Activated effector memory CD4-positive, alpha-beta T cell treated with anti-CD3 and anti-CD28 coated beads, Interleukin-2, amount 50 U/mL, for 16 hours (primary cell): ENCODE results near the gene ADGRG2.
"Not testable (repeated sequence)": the region's sequence is repeated elsewhere in the genome, so short reads cannot be mapped to it uniquely, and the experiment has no call there.

Experiments
- DNase-seq: peaks from one replicate; pipeline ENCODE4 v3.0.0-alpha.2; 2020

ADGRG2 gene

GRCh38 chrX:19072372-19072771 is 49.9 kb downstream of the ADGRG2 start:
- DNase-seq: no peak

- DNase-seq: no peak
These were observed 51.7 kb downstream of the ADGRG2 start for GRCh38 chrX:19070555-19070994.

- not testable (repeated sequence) for DNase-seq
These were observed 55.3 kb downstream of the ADGRG2 start for GRCh38 chrX:19066987-19067386.

- no peak for DNase-seq
These were observed 56.7 kb downstream of the ADGRG2 start for GRCh38 chrX:19065535-19065934.

GRCh38 chrX:19064175-19064574 is 58.1 kb downstream of the ADGRG2 start:
- DNase-seq: no peak

GRCh38 chrX:19063030-19063429 is 59.2 kb downstream of the ADGRG2 start:
- no peak for DNase-seq

- DNase-seq: no peak
These were observed 63.2 kb downstream of the ADGRG2 start for GRCh38 chrX:19059067-19059466.

GRCh38 chrX:19057856-19058255 is 64.4 kb downstream of the ADGRG2 start:
- no peak for DNase-seq

- no peak for DNase-seq
These were observed 73.2 kb downstream of the ADGRG2 start for GRCh38 chrX:19049110-19049509.

- DNase-seq: no peak
These were observed 75.7 kb downstream of the ADGRG2 start for GRCh38 chrX:19046343-19047215.

GRCh38 chrX:19040373-19040772 is 81.9 kb downstream of the ADGRG2 start:
- no peak for DNase-seq

GRCh38 chrX:19034025-19034424 is 88.2 kb downstream of the ADGRG2 start:
- DNase-seq: no peak

- DNase-seq: no peak
These were observed 91.5 kb downstream of the ADGRG2 start for GRCh38 chrX:19030805-19031204.

- no peak for DNase-seq
These were observed 93.7 kb downstream of the ADGRG2 start for GRCh38 chrX:19028560-19028959.

GRCh38 chrX:19024366-19024765 is 97.9 kb downstream of the ADGRG2 start:
- no peak for DNase-seq

GRCh38 chrX:19019996-19020395 is 102.3 kb downstream of the ADGRG2 start:
- DNase-seq: no peak

- no peak for DNase-seq
These were observed 105.0 kb downstream of the ADGRG2 start for GRCh38 chrX:19017271-19017670.

GRCh38 chrX:19016614-19017013 is 105.7 kb downstream of the ADGRG2 start:
- not testable (repeated sequence) for DNase-seq

- DNase-seq: no peak
These were observed 114.4 kb downstream of the ADGRG2 start for GRCh38 chrX:19007868-19008267.

- no peak for DNase-seq
These were observed 115.3 kb downstream of the ADGRG2 start for GRCh38 chrX:19007011-19007410.

GRCh38 chrX:19005909-19006308 is 116.4 kb downstream of the ADGRG2 start:
- DNase-seq: no peak

GRCh38 chrX:19003756-19004155 is 118.5 kb downstream of the ADGRG2 start:
- DNase-seq: no peak

- no peak for DNase-seq
These were observed 123.6 kb downstream of the ADGRG2 start for GRCh38 chrX:18998653-18999052.

- no peak for DNase-seq
These were observed 124.4 kb downstream of the ADGRG2 start for GRCh38 chrX:18997916-18998315.

GRCh38 chrX:18996536-18996935 is 125.7 kb downstream of the ADGRG2 start:
- DNase-seq: no peak
